ENCODE data around the gene RBM19. TPM values are rescaled to one million over a fixed set of nuclear protein-coding genes. Genes with fewer than 3 reads are reported as not detected.

Gene RBM19
- total and polyA plus RNA-seq, 4 donors = 17.9 to 33.6 (median 21.9) TPM

DNA sequence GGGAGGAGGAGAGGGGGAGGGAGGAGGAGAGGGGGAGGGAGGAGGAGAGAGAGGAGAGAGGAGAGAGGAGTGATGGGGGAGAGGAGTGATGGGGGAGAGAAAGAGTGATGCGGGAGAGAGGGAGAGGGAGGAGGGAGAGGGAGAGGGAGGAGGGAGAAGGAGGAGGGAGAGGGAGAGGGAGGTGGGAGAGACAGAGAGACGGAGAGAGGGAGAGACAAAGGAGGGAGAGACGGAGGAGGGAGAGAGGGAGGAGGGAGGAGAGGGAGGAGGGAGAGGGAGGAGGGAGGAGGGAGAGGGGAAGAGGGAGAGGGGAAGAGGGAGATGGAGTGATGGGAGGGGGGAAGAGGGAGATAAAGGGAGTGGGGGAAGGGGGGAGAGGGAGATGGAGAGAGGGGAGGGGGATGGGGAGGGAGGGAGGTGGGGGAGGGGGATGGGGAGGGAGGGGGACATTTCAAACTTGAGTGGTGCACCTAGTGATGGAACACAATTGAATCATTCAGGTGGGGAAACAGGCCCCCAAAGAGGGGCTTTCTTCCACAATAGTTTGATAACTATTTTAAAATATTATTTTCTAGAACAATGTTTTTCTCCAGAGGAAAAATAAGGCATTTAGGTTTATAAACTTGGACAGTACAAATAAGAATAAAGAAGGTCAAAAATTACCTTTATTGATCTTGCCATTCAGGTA lies 46.8 kb upstream of the RBM19 start:
- ATAC-seq (ENCODE audit: insufficient read depth, low FRiP score) = no peak
- TF ChIP-seq, protein P1, sequence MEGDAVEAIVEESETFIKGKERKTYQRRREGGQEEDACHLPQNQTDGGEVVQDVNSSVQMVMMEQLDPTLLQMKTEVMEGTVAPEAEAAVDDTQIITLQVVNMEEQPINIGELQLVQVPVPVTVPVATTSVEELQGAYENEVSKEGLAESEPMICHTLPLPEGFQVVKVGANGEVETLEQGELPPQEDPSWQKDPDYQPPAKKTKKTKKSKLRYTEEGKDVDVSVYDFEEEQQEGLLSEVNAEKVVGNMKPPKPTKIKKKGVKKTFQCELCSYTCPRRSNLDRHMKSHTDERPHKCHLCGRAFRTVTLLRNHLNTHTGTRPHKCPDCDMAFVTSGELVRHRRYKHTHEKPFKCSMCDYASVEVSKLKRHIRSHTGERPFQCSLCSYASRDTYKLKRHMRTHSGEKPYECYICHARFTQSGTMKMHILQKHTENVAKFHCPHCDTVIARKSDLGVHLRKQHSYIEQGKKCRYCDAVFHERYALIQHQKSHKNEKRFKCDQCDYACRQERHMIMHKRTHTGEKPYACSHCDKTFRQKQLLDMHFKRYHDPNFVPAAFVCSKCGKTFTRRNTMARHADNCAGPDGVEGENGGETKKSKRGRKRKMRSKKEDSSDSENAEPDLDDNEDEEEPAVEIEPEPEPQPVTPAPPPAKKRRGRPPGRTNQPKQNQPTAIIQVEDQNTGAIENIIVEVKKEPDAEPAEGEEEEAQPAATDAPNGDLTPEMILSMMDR (IDR thresholded peaks at IDR 0.05; ENCODE audit: control extremely low read depth, extremely low read depth) = no peak
- 37 to 60% methylated on average over 2 of the region's 3 CpGs for WGBS, 2 donors
- no peak for DNase-seq
- Histone ChIP-seq H3K27ac (ENCODE audit: low read depth in 1 of 2, low read length in 1 of 2) (no peak overlapping the region), H3K9me3 (ENCODE audit: control insufficient read depth in 4 of 4, insufficient read depth in 3 of 4, low read length in 3 of 4) (no peaks in the 10 kb centered on the region), H3K4me1 (ENCODE audit: control insufficient read depth in 5 of 5, insufficient read depth in 5 of 5, low read length in 5 of 5) (no peaks in the 10 kb centered on the region), H3K9ac (ENCODE audit: insufficient read depth in 1 of 2, low read length in 2 of 2) (no peak overlapping the region), H3K36me3 (ENCODE audit: control insufficient read depth in 4 of 4, insufficient read depth in 4 of 4, low read length in 4 of 4) (no peaks in the 10 kb centered on the region), H3K4me3 (no peak overlapping the region), H3K27me3 (ENCODE audit: control insufficient read depth in 3 of 3, insufficient read depth in 3 of 3, low read length in 2 of 3) (peaks cover 0 to 10% (median 0%) of the 10 kb centered on the region in 3 donors)

DNA sequence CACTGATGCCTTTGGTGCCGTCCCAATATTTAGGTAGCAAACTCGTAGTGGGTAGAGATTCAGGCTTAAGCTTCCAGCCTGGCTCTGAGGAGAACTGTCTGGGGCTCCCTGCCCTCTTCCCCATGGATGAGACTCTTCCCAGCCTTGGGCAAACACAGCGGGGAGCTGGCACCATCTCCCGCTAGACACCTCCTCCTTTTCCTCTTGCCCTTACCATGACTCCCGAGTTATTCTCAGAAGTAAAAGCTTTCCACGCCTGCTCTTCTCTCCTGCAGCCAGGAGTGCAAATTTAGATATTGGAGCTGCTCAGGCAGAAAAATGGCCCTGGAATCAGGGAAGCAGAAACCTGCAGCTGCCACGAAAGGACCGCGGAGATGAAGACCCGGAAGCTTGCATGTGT lies 45.6 kb upstream of the RBM19 start:
- Histone ChIP-seq H3K4me1 (ENCODE audit: control insufficient read depth in 5 of 5, insufficient read depth in 5 of 5, low read length in 5 of 5) (no peaks in the 10 kb centered on the region), H3K27ac (ENCODE audit: low read depth in 1 of 2, low read length in 1 of 2) (no peak overlapping the region), H3K4me3 (no peak overlapping the region), H3K27me3 (ENCODE audit: control insufficient read depth in 3 of 3, insufficient read depth in 3 of 3, low read length in 2 of 3) (peaks cover 0 to 3% (median 0%) of the 10 kb centered on the region in 3 donors), H3K9me3 (ENCODE audit: control insufficient read depth in 4 of 4, insufficient read depth in 3 of 4, low read length in 3 of 4) (peaks cover 0 to 2% (median 0%) of the 10 kb centered on the region in 4 donors), H3K36me3 (ENCODE audit: control insufficient read depth in 4 of 4, insufficient read depth in 4 of 4, low read length in 4 of 4) (no peaks in the 10 kb centered on the region), H3K9ac (ENCODE audit: insufficient read depth in 1 of 2, low read length in 2 of 2) (no peak overlapping the region)
- WGBS, 2 donors = 68 to 80% methylated on average over 10 of the region's 10 CpGs
- ATAC-seq (ENCODE audit: insufficient read depth, low FRiP score) = no peak
- no peak for DNase-seq
- TF ChIP-seq, protein P1 (IDR thresholded peaks at IDR 0.05; ENCODE audit: control extremely low read depth, extremely low read depth) = no peak

DNA sequence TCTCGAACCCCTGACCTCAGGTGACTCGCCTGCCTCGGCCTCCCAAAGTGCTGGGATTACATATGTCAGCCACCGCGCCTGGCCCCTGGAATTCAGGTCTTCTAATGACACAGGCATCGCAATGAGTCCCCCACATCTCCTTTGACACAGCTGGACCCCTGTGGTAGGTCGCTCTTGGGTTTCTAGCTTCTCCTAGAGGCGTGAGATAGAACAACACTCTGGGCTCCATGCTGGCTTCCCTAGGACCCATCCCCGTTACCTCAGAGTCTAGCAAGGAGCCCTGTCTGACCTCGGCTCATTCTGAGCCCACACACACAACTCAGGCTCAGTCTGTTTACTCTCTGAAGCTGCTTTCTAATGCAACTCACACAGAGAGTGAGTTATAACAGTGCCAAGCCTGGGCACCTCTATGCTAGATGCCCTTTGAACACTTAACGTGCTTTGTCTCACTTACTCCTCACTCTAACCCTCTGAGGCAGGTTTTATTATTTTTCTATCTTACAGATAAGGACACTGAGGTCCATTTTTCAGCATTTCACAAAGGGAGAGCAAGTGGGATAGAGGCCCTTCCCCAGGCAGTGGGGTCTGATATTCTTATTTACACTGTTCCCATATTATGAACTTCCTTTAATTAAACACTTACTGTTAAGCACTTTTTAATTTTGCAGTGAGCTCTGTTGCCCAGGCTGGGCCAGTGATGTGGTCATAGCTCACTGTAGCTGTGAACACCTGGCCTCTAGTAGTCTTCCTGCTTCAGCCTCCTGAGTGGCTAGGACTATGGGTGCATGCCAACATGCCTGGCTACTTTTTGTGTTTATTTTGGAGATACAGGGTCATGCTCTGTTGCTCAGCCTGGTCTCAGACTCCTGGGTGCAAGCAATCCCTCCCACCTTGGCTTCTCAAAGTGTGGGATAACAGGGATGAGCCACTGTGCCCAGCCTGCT lies 40.6 kb upstream of the RBM19 start:
- Histone ChIP-seq H3K4me3 (no peak overlapping the region), H3K4me1 (ENCODE audit: control insufficient read depth in 5 of 5, insufficient read depth in 5 of 5, low read length in 5 of 5) (no peaks in the 10 kb centered on the region), H3K36me3 (ENCODE audit: control insufficient read depth in 4 of 4, insufficient read depth in 4 of 4, low read length in 4 of 4) (no peaks in the 10 kb centered on the region), H3K9me3 (ENCODE audit: control insufficient read depth in 4 of 4, insufficient read depth in 3 of 4, low read length in 3 of 4) (peaks cover 0 to 2% (median 0%) of the 10 kb centered on the region in 4 donors), H3K27me3 (ENCODE audit: control insufficient read depth in 3 of 3, insufficient read depth in 3 of 3, low read length in 2 of 3) (no peaks in the 10 kb centered on the region), H3K9ac (ENCODE audit: insufficient read depth in 1 of 2, low read length in 2 of 2) (no peak overlapping the region), H3K27ac (ENCODE audit: low read depth in 1 of 2, low read length in 1 of 2) (no peak overlapping the region)
- DNase-seq (no peak), ATAC-seq (ENCODE audit: insufficient read depth, low FRiP score) (no peak)
- TF ChIP-seq, protein P1 (IDR thresholded peaks at IDR 0.05; ENCODE audit: control extremely low read depth, extremely low read depth) = no peak
- WGBS, 2 donors = 73% methylated on average over 11 of the region's 11 CpGs

Data from lung (tissue), 12 donors.